Liver (tissue), 3 donors: ENCODE results near the gene RACGAP1.

Experiments
- ATF3 ChIP-seq: IDR thresholded peaks from 2 replicates; pipeline ENCODE4 v1.6.1; 2016; ENCODE audit warnings: antibody characterized with exemption
- CTCF ChIP-seq: fragments of 150-350 bp; IDR thresholded peaks from 2 replicates; pipeline ENCODE4 v1.5.1; 2017; ENCODE audit warnings: improper control_type of control experiment, low read depth, low read length; ENCODE audit not compliant: missing input control
- REST ChIP-seq: IDR thresholded peaks from 2 replicates; pipeline ENCODE4 v1.6.1; 2016; ENCODE audit warnings: antibody characterized with exemption, mild to moderate bottlenecking
- SP1 ChIP-seq: IDR thresholded peaks from 2 replicates; pipeline ENCODE4 v1.6.1; 2018; ENCODE audit warnings: antibody characterized with exemption, mild to moderate bottlenecking
- TAF1 ChIP-seq: conservative IDR thresholded peaks from 2 replicates; pipeline ENCODE4 v1.6.1; 2016; ENCODE audit warnings: antibody characterized with exemption, mild to moderate bottlenecking
- YY1 ChIP-seq: IDR thresholded peaks from 2 replicates; pipeline ENCODE4 v1.6.1; 2016; ENCODE audit warnings: antibody characterized with exemption, mild to moderate bottlenecking
- donor health status: healthy.
- donor health status: healthy.

GRCh38 chr12:50016501-50017475 lies 8.5 kb downstream of the RACGAP1 start:
- TF ChIP-seq CTCF, result no peak
- peak; percentile 14 for TF ChIP-seq SP1
- TF ChIP-seq TAF1, result no peak
- TF ChIP-seq ATF3, result no peak
- TF ChIP-seq REST, result no peak
- TF ChIP-seq YY1, result no peak
